ENCODE measurements around the gene RASA3.

The RASA3 gene

GRCh38 chr13:114027046-114027715 lies 105.2 kb downstream of the RASA3 start:
- Histone ChIP-seq H3K9me3 (no peaks in the 10 kb centered on the region), H3K4me1 (ENCODE audit: control insufficient read depth in 1 of 2, insufficient read depth in 1 of 2, low read depth in 1 of 2, low read length in 1 of 2) (peaks cover 6 to 13% of the 10 kb centered on the region in 2 experiments), H3K36me3 (peaks cover 68% of the 10 kb centered on the region), H3K27me3 (no peaks in the 10 kb centered on the region), H3K27ac (no peak overlapping the region), H3K4me3 (ENCODE audit: low read depth in 1 of 2, low read length in 1 of 2) (no peak overlapping the region)
- TF ChIP-seq CTCF (IDR thresholded peaks at IDR 0.05), result no peak

GRCh38 chr13:114026481-114026880 lies 105.9 kb downstream of the RASA3 start:
- no peak overlapping the region for H3K27ac ChIP-seq
- H3K4me1 ChIP-seq (ENCODE audit: control insufficient read depth in 1 of 2, insufficient read depth in 1 of 2, low read depth in 1 of 2, low read length in 1 of 2), result peaks cover 6 to 13% of the 10 kb centered on the region in 2 experiments
- no peak for TF ChIP-seq CTCF (IDR thresholded peaks at IDR 0.05)
- no peaks in the 10 kb centered on the region for H3K9me3 ChIP-seq
- peaks cover 73% of the 10 kb centered on the region for H3K36me3 ChIP-seq
- no peaks in the 10 kb centered on the region for H3K27me3 ChIP-seq
- no peak overlapping the region for H3K4me3 ChIP-seq (ENCODE audit: low read depth in 1 of 2, low read length in 1 of 2)

- H3K4me3 ChIP-seq (ENCODE audit: low read depth in 1 of 2, low read length in 1 of 2), result no peak overlapping the region
- TF ChIP-seq CTCF (IDR thresholded peaks at IDR 0.05), result no peak
- H3K27me3 ChIP-seq, result no peaks in the 10 kb centered on the region
- H3K36me3 ChIP-seq, result peaks cover 73% of the 10 kb centered on the region
- peak overlapping the region; percentile 2 for H3K27ac ChIP-seq
- H3K4me1 ChIP-seq (ENCODE audit: control insufficient read depth in 1 of 2, insufficient read depth in 1 of 2, low read depth in 1 of 2, low read length in 1 of 2), result peaks cover 6 to 13% of the 10 kb centered on the region in 2 experiments
- no peaks in the 10 kb centered on the region for H3K9me3 ChIP-seq
Measured at GRCh38 chr13:114025714-114026431, 106.5 kb downstream of the RASA3 start.

- peak overlapping the region; percentile 2 for H3K27ac ChIP-seq
- no peak overlapping the region for H3K4me3 ChIP-seq (ENCODE audit: low read depth in 1 of 2, low read length in 1 of 2)
- no peaks in the 10 kb centered on the region for H3K27me3 ChIP-seq
- no peak for TF ChIP-seq CTCF (IDR thresholded peaks at IDR 0.05)
- H3K9me3 ChIP-seq, result no peaks in the 10 kb centered on the region
- peaks cover 6 to 13% of the 10 kb centered on the region in 2 experiments for H3K4me1 ChIP-seq (ENCODE audit: control insufficient read depth in 1 of 2, insufficient read depth in 1 of 2, low read depth in 1 of 2, low read length in 1 of 2)
- H3K36me3 ChIP-seq, result peaks cover 78% of the 10 kb centered on the region
Measured at GRCh38 chr13:114025405-114025713, 107.1 kb downstream of the RASA3 start.

GRCh38 chr13:114024603-114025404 lies 107.6 kb downstream of the RASA3 start:
- TF ChIP-seq CTCF (IDR thresholded peaks at IDR 0.05), result no peak
- peaks cover 78% of the 10 kb centered on the region for H3K36me3 ChIP-seq
- no peak overlapping the region for H3K4me3 ChIP-seq (ENCODE audit: low read depth in 1 of 2, low read length in 1 of 2)
- H3K27ac ChIP-seq, result peak overlapping the region; percentile 2
- H3K4me1 ChIP-seq (ENCODE audit: control insufficient read depth in 1 of 2, insufficient read depth in 1 of 2, low read depth in 1 of 2, low read length in 1 of 2), result peaks cover 6 to 13% of the 10 kb centered on the region in 2 experiments
- H3K27me3 ChIP-seq, result no peaks in the 10 kb centered on the region
- no peaks in the 10 kb centered on the region for H3K9me3 ChIP-seq
